ENCODE data around the gene DNAH7.

DNA sequence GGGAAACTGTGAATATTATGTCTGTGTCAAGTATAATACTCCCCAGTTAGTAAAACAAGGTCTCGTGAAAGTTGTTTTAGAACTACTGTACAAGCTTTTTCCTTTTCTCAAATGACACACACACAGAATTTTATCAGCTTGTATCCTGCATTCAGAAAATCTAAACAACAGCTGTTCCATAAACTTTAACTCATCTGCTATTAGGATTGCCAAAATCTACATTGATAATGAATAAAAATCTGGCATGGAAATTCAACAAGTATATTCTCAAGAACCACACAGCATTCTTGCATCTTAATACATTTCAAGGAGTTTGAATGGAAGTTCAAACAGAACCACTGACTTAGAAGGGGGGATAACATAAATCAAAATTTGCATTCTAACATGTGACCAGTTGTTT, 260.4 kb downstream of the DNAH7 start:
- TF ChIP-seq CTCF (IDR thresholded peaks at IDR 0.05) = no peak
- TF ChIP-seq EP300 (IDR thresholded peaks at IDR 0.05) = no peak

Measured in ovary (tissue), 3 donors.